SK-N-MC (cell line): ENCODE data around the gene DDX59.

Experiments
- EZH2 ChIP-seq: fragments of 200-600 bp; sonication (generic); IDR thresholded peaks from one replicate; pipeline ENCODE4 v1.6.1; 2017; ENCODE audit warnings: antibody characterized with exemption
- FOXP2 ChIP-seq: optimal IDR thresholded peaks from 2 replicates; pipeline ENCODE3; 2011; ENCODE audit warnings: mild to moderate bottlenecking, moderate library complexity; ENCODE audit not compliant: insufficient read depth; ENCODE audit errors: extremely low read length, control extremely low read depth
- POLR2AphosphoS5 ChIP-seq: IDR thresholded peaks from 2 replicates; pipeline ENCODE4 v1.6.1; 2012; ENCODE audit warnings: mild to moderate bottlenecking, low read depth, low read length, borderline replicate concordance

DNA sequence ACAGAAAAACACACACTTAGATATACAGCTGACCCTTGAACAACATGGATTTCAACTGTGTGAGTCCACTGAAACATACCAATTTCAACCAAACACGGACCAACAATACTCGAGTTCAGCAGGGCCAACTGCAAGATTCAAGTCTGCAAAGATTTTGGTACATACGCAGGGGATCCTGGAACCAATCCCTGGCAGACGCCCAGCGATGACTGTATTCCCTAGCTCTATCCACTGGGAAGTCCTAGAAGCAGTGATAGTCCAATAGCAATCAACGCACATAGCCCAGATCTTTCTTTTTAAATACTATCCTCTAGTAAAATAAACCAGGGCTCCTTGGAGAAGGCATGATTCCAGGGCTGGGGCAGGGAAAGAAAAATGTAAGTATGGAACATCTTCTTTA lies 9.0 kb downstream of the DDX59 start:
- TF ChIP-seq POLR2AphosphoS5 (no peak), EZH2 (no peak), FOXP2 (no peak)
